Neural progenitor cell (in vitro differentiated cells): ENCODE results near the gene ARID3A. TPM values are rescaled to one million over a fixed set of nuclear protein-coding genes. Genes with fewer than 3 reads are reported as not detected.

ENCODE experiments used
- DNase-seq: peaks from one replicate; pipeline ENCODE4 v3.0.0-alpha.2; 2016; ENCODE audit warnings: low spot score
- H2AFZ ChIP-seq: fragments of 200-600 bp; sonication (generic); replicated peaks from 2 replicates; pipeline ENCODE4 v1.6.1; 2016; ENCODE audit warnings: antibody characterized with exemption
- H3F3A ChIP-seq: fragments of 200-600 bp; sonication (generic); 2 replicates; pipeline ENCODE4 v1.6.1; 2016; ENCODE audit warnings: antibody characterized with exemption, low read depth
- H3K27ac ChIP-seq: fragments of 200-600 bp; sonication (generic); 2 replicates; pipeline ENCODE4 v1.5.1; 2016; ENCODE audit warnings: mild to moderate bottlenecking
- H3K27me3 ChIP-seq: fragments of 200-600 bp; sonication (generic); 2 replicates; pipeline ENCODE4 v1.6.1; 2016; ENCODE audit warnings: mild to moderate bottlenecking, moderate library complexity
- H3K36me3 ChIP-seq: fragments of 200-600 bp; sonication (generic); 2 replicates; pipeline ENCODE4 v1.5.1; 2016
- H3K4me1 ChIP-seq: fragments of 200-600 bp; sonication (generic); 2 replicates; pipeline ENCODE4 v1.6.1; 2016; ENCODE audit warnings: mixed run types
- H3K4me2 ChIP-seq: fragments of 200-600 bp; sonication (generic); 2 replicates; pipeline ENCODE4 v1.6.1; 2016
- H3K4me3 ChIP-seq: fragments of 200-600 bp; sonication (generic); 2 replicates; pipeline ENCODE4 v1.5.1; 2016
- H3K79me2 ChIP-seq: fragments of 200-600 bp; sonication (generic); 2 replicates; pipeline ENCODE4 v1.6.1; 2016; ENCODE audit warnings: low read depth
- H3K9ac ChIP-seq: fragments of 200-600 bp; sonication (generic); 2 replicates; pipeline ENCODE4 v1.6.1; 2016
- H3K9me3 ChIP-seq: fragments of 200-600 bp; sonication (generic); 2 replicates; pipeline ENCODE4 v1.5.1; 2016; ENCODE audit warnings: low read depth
- H4K20me1 ChIP-seq: fragments of 200-600 bp; sonication (generic); 2 replicates; pipeline ENCODE4 v1.6.1; 2016; ENCODE audit warnings: low read depth
- H3K27ac Mint-ChIP-seq: 3 replicates; pipeline ENCODE4 v1.8.0; 2021; ENCODE audit warnings: mixed read lengths
- H3K27me3 Mint-ChIP-seq: 2 replicates; pipeline ENCODE4 v1.8.0; 2022; ENCODE audit warnings: low read depth, mild to moderate bottlenecking, inconsistent platforms, moderate library complexity, mixed read lengths; ENCODE audit not compliant: insufficient read depth
- H3K36me3 Mint-ChIP-seq: 3 replicates; pipeline ENCODE4 v1.8.0; 2021; ENCODE audit warnings: mixed read lengths
- H3K4me1 Mint-ChIP-seq: 3 replicates; pipeline ENCODE4 v1.8.0; 2021; ENCODE audit warnings: mixed read lengths
- H3K4me3 Mint-ChIP-seq: 3 replicates; pipeline ENCODE4 v1.8.0; 2021; ENCODE audit warnings: mild to moderate bottlenecking, moderate library complexity, mixed read lengths
- H3K9me3 Mint-ChIP-seq: 3 replicates; pipeline ENCODE4 v1.8.0; 2020; ENCODE audit warnings: mixed read lengths
- CTCF ChIP-seq: fragments of 200-600 bp; sonication (generic); IDR thresholded peaks from 2 replicates; pipeline ENCODE4 v1.5.1; 2017; ENCODE audit warnings: antibody characterized with exemption, mild to moderate bottlenecking
- EZH2 ChIP-seq: fragments of 200-600 bp; sonication (generic); IDR thresholded peaks from 2 replicates; pipeline ENCODE4 v1.6.1; 2017; ENCODE audit warnings: antibody characterized with exemption, mild to moderate bottlenecking, moderate library complexity
- EZH2phosphoT487 ChIP-seq: fragments of 200-600 bp; sonication (generic); IDR thresholded peaks from 2 replicates; pipeline ENCODE4 v1.6.1; 2017; ENCODE audit warnings: antibody characterized with exemption
- total RNA-seq: library from RNA; depleted of rRNA; stranded (reverse); fragments of >200 nt; gene quantifications from 2 replicates; pipeline ENCODE4 v1.2.3, GENCODE V29; 2015; ENCODE audit warnings: low replicate concordance

Gene ARID3A
- total RNA-seq, 1 donor from 2014 or later: 25.5 TPM

GRCh38 chr19:1000591-1001537, 75.0 kb downstream of the ARID3A start:
- Mint-ChIP-seq H3K4me1 (peaks cover 12% of the 10 kb centered on the region), H3K4me3 (peak overlapping the region; percentile 81), H3K27me3 (peaks cover 38% of the 10 kb centered on the region), H3K9me3 (peaks cover 3% of the 10 kb centered on the region), H3K27ac (no peak overlapping the region), H3K36me3 (no peaks in the 10 kb centered on the region)
- H3K9me3 ChIP-seq: no peaks in the 10 kb centered on the region
- peaks cover 6% of the 10 kb centered on the region for H3F3A ChIP-seq
- peak; percentile 58 for DNase-seq
- H3K4me3 ChIP-seq: peak overlapping the region; percentile 73
- TF ChIP-seq EZH2: peak; percentile 39
- no peak for TF ChIP-seq EZH2phosphoT487
- peaks cover 62% of the 10 kb centered on the region for H3K27me3 ChIP-seq
- peaks cover 6% of the 10 kb centered on the region for H4K20me1 ChIP-seq
- H3K4me1 ChIP-seq: peaks cover 7% of the 10 kb centered on the region
- H3K9ac ChIP-seq: no peak overlapping the region
- H3K27ac ChIP-seq: no peak overlapping the region
- peak overlapping the region; percentile 94 for H3K4me2 ChIP-seq
- H2AFZ ChIP-seq: no peak overlapping the region
- H3K36me3 ChIP-seq: no peaks in the 10 kb centered on the region
- H3K79me2 ChIP-seq: no peaks in the 10 kb centered on the region

- H3K4me2 ChIP-seq: peak overlapping the region; percentile 94
- TF ChIP-seq EZH2phosphoT487 (no peak), CTCF (peak; percentile 81), EZH2 (no peak)
Observed at GRCh38 chr19:1001538-1002166, 75.8 kb downstream of the ARID3A start.

GRCh38 chr19:1002600-1002999, 76.8 kb downstream of the ARID3A start:
- peaks cover 3% of the 10 kb centered on the region for H3K9me3 Mint-ChIP-seq
- H3K36me3 ChIP-seq: no peaks in the 10 kb centered on the region

More at GRCh38 chr19:1001538-1002166, 75.8 kb downstream of the ARID3A start:
- Histone ChIP-seq H3K36me3 (no peaks in the 10 kb centered on the region), H3K4me3 (peak overlapping the region; percentile 73), H3K27ac (no peak overlapping the region), H3K9me3 (no peaks in the 10 kb centered on the region), H2AFZ (no peak overlapping the region), H3K4me1 (peaks cover 3% of the 10 kb centered on the region), H3K27me3 (peaks cover 55% of the 10 kb centered on the region), H3K79me2 (no peaks in the 10 kb centered on the region), H4K20me1 (peaks cover 3% of the 10 kb centered on the region), H3K9ac (no peak overlapping the region), H3F3A (peaks cover 6% of the 10 kb centered on the region)
- Mint-ChIP-seq H3K9me3 (peaks cover 3% of the 10 kb centered on the region), H3K36me3 (no peaks in the 10 kb centered on the region), H3K27me3 (peaks cover 34% of the 10 kb centered on the region), H3K4me1 (peaks cover 9% of the 10 kb centered on the region), H3K4me3 (peak overlapping the region; percentile 81), H3K27ac (no peak overlapping the region)
- peak; percentile 79 for DNase-seq

More at GRCh38 chr19:1002600-1002999, 76.8 kb downstream of the ARID3A start:
- peaks cover 26% of the 10 kb centered on the region for H3K27me3 Mint-ChIP-seq
- TF ChIP-seq EZH2phosphoT487 (no peak), CTCF (no peak), EZH2 (no peak)
- peak overlapping the region; percentile 56 for H3K4me3 Mint-ChIP-seq
- Histone ChIP-seq H3K79me2 (no peaks in the 10 kb centered on the region), H3F3A (peaks cover 6% of the 10 kb centered on the region), H3K9ac (no peak overlapping the region), H2AFZ (no peak overlapping the region), H3K27ac (no peak overlapping the region), H3K9me3 (no peaks in the 10 kb centered on the region), H3K4me1 (peaks cover 3% of the 10 kb centered on the region), H3K4me2 (no peak overlapping the region), H3K27me3 (peaks cover 45% of the 10 kb centered on the region), H3K4me3 (no peak overlapping the region), H4K20me1 (no peaks in the 10 kb centered on the region)
- no peak for DNase-seq
- H3K27ac Mint-ChIP-seq: peak overlapping the region; percentile 46
- H3K36me3 Mint-ChIP-seq: no peaks in the 10 kb centered on the region
- peaks cover 8% of the 10 kb centered on the region for H3K4me1 Mint-ChIP-seq
